Measurements from ENCODE around the gene TADA2A. TPM values are rescaled to one million over a fixed set of nuclear protein-coding genes. Genes with fewer than 3 reads are reported as not detected.
"Not testable (repeated sequence)": the region's sequence is repeated elsewhere in the genome, so short reads cannot be mapped to it uniquely, and the experiment has no call there.

Gene TADA2A
- total RNA-seq, 1 experiment from 2014 or later, result 29.4 TPM

DNA sequence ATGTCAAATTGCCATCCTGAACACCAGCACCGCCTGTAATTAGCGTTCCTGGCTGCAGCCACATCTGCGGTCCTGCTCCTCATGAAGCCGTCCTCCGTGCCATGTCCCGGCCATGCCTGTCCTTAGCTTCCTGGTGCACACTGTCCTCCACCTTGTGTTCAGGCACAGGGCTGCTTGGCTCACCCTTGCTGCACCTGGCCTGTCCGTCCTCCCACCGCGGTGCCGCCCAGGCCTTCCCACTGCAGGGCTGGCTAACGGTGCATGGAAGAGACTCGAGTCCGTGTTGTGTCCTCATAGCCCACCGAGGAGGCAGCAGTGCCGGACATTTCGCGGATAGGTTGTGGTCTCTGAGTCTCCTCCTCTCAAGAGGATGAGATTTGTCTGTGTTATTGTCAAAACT, 103.4 kb downstream of the TADA2A start:
- H3K27me3 ChIP-seq (replicated peaks; ENCODE audit: control insufficient read depth, insufficient read depth, low read length), result no peaks in the 10 kb centered on the region
- H3K4me1 ChIP-seq, result no peaks in the 10 kb centered on the region
- no peak for DNase-seq
- no TSS peak for BruUV-seq (replicated peaks)
- H3K4me3 ChIP-seq (ENCODE audit: low read depth, low read length), result no peak overlapping the region
- CTCF ChIA-PET, result no interaction called here
- no peaks in the 10 kb centered on the region for H3K4me1 Mint-ChIP-seq (ENCODE audit: low read depth, unreplicated experiment)
- no peaks in the 10 kb centered on the region for H3K9me3 Mint-ChIP-seq (ENCODE audit: unreplicated experiment)
- no peaks in the 10 kb centered on the region for H3K9me3 ChIP-seq
- H3K36me3 ChIP-seq (ENCODE audit: control insufficient read depth, insufficient read depth, low read length), result peaks cover 4% of the 10 kb centered on the region; the same call in 1 of the 2 replicates
- POLR2A ChIA-PET, result no interaction called here
- H3K27me3 Mint-ChIP-seq (ENCODE audit: insufficient read depth, unreplicated experiment), result no peaks in the 10 kb centered on the region
- no peak overlapping the region for H3K27ac Mint-ChIP-seq (ENCODE audit: unreplicated experiment)
- intact Hi-C loops (cut with micrococcal nuclease; ENCODE audit: unreplicated experiment), result no loop called here
- no peak overlapping the region for H3K4me3 Mint-ChIP-seq (ENCODE audit: unreplicated experiment)
- peaks cover 54% of the 10 kb centered on the region for H3K36me3 Mint-ChIP-seq (ENCODE audit: insufficient read depth, unreplicated experiment)
- TF ChIP-seq, protein P1, sequence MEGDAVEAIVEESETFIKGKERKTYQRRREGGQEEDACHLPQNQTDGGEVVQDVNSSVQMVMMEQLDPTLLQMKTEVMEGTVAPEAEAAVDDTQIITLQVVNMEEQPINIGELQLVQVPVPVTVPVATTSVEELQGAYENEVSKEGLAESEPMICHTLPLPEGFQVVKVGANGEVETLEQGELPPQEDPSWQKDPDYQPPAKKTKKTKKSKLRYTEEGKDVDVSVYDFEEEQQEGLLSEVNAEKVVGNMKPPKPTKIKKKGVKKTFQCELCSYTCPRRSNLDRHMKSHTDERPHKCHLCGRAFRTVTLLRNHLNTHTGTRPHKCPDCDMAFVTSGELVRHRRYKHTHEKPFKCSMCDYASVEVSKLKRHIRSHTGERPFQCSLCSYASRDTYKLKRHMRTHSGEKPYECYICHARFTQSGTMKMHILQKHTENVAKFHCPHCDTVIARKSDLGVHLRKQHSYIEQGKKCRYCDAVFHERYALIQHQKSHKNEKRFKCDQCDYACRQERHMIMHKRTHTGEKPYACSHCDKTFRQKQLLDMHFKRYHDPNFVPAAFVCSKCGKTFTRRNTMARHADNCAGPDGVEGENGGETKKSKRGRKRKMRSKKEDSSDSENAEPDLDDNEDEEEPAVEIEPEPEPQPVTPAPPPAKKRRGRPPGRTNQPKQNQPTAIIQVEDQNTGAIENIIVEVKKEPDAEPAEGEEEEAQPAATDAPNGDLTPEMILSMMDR (IDR thresholded peaks at IDR 0.05; ENCODE audit: insufficient read depth in 1 of 2, low read depth in 1 of 2, low read length in 1 of 2, severe bottlenecking in 1 of 2, unreplicated experiment in 1 of 2), result no peak

DNA sequence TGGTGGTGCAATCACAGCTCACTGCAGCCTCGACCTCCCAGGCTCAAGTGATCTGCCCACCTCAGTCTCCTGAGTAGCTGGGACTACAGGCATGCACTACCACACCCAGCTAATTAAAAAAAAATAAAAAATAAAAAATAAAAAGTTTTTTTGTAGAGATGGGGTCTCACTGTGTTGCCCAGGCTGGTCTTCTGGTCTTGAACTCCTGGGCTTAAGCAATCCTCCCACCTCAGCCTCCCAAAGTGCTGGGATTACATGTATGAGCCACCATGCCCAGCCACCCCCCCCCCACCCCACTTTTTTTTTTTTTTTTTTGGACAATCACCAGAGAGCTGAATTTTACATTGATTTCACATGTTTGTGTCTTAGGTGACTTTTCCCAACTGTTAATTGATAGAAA, 105.0 kb downstream of the TADA2A start:
- H3K4me1 Mint-ChIP-seq (ENCODE audit: low read depth, unreplicated experiment); BruUV-seq (replicated peaks); H3K4me1 ChIP-seq; DNase-seq; H3K4me3 Mint-ChIP-seq (ENCODE audit: unreplicated experiment); H3K27me3 ChIP-seq (replicated peaks; ENCODE audit: control insufficient read depth, insufficient read depth, low read length); H3K27me3 Mint-ChIP-seq (ENCODE audit: insufficient read depth, unreplicated experiment); POLR2A ChIA-PET; H3K4me3 ChIP-seq (ENCODE audit: low read depth, low read length); H3K9me3 Mint-ChIP-seq (ENCODE audit: unreplicated experiment); H3K36me3 ChIP-seq (ENCODE audit: control insufficient read depth, insufficient read depth, low read length); H3K27ac Mint-ChIP-seq (ENCODE audit: unreplicated experiment); H3K9me3 ChIP-seq; intact Hi-C loops (cut with micrococcal nuclease; ENCODE audit: unreplicated experiment): not testable (repeated sequence)
- CTCF ChIA-PET, result interaction anchor here (0.6 to 0.9 kb wide), 2 partner anchors 16 to 259 kb away, joined by 3 to 7 read pairs; no protein-coding TSS in a partner anchor
- H3K36me3 Mint-ChIP-seq (ENCODE audit: insufficient read depth, unreplicated experiment), result peaks cover 52% of the 10 kb centered on the region

DNA sequence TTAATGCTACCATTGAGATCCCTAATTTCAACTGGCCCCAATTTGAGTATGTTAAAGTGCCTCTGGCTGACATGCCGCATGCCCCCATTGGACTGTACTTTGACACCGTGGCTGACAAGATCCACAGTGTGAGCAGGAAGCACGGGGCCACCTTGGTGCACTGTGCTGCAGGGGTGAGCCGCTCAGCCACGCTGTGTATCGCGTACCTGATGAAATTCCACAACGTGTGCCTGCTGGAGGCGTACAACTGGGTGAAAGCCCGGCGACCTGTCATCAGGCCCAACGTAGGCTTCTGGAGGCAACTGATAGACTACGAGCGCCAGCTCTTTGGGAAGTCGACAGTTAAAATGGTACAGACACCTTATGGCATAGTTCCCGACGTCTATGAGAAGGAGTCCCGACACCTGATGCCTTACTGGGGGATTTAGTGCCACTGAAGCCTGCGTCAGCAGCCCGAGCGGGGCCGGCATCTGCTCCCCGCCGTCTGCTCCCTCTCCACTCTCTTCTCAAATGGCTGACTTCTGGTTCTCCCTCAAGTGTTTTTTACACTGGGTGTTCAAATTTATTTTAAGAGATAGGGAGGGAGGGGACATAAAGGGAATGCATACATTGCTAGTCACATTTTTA, 105.9 kb downstream of the TADA2A start:
- peaks cover 10% of the 10 kb centered on the region; the same call in 1 of the 2 replicates for H3K4me1 ChIP-seq
- H3K9me3 ChIP-seq, result no peaks in the 10 kb centered on the region
- no peak overlapping the region for H3K27ac Mint-ChIP-seq (ENCODE audit: unreplicated experiment)
- no peak overlapping the region for H3K4me3 Mint-ChIP-seq (ENCODE audit: unreplicated experiment)
- no peaks in the 10 kb centered on the region for H3K27me3 Mint-ChIP-seq (ENCODE audit: insufficient read depth, unreplicated experiment)
- H3K4me1 Mint-ChIP-seq (ENCODE audit: low read depth, unreplicated experiment), result no peaks in the 10 kb centered on the region
- no TSS peak for BruUV-seq (replicated peaks)
- TF ChIP-seq, protein P1 (IDR thresholded peaks at IDR 0.05; ENCODE audit: insufficient read depth in 1 of 2, low read depth in 1 of 2, low read length in 1 of 2, severe bottlenecking in 1 of 2, unreplicated experiment in 1 of 2), result no peak
- ChIA-PET CTCF (interaction anchor here (0.6 kb wide), 1 partner anchor 114 kb away, joined by 3 read pairs; no protein-coding TSS in a partner anchor), POLR2A (no interaction called here)
- DNase-seq, result no peak
- H3K4me3 ChIP-seq (ENCODE audit: low read depth, low read length), result no peak overlapping the region
- H3K36me3 ChIP-seq (ENCODE audit: control insufficient read depth, insufficient read depth, low read length), result peaks cover 6% of the 10 kb centered on the region
- intact Hi-C loops (cut with micrococcal nuclease; ENCODE audit: unreplicated experiment), result no loop called here
- peaks cover 49% of the 10 kb centered on the region for H3K36me3 Mint-ChIP-seq (ENCODE audit: insufficient read depth, unreplicated experiment)
- no peaks in the 10 kb centered on the region for H3K27me3 ChIP-seq (replicated peaks; ENCODE audit: control insufficient read depth, insufficient read depth, low read length)
- no peaks in the 10 kb centered on the region for H3K9me3 Mint-ChIP-seq (ENCODE audit: unreplicated experiment)
